HEK293 (cell line): ENCODE results near the gene NDRG4.

Source experiments
- ZBTB11 ChIP-seq: fragments of 450-650 bp; formaldehyde crosslinking; conservative IDR thresholded peaks from 2 replicates; pipeline ENCODE4 v1.5.1; 2016; ENCODE audit warnings: low read depth, missing biosample characterization, missing genetic modification characterization
- ZNF221 ChIP-seq: fragments of 450-650 bp; formaldehyde crosslinking; IDR thresholded peaks from 2 replicates; pipeline ENCODE4 v1.5.1; 2017; ENCODE audit warnings: missing biosample characterization, missing genetic modification characterization, borderline replicate concordance
- ZNF335 ChIP-seq: fragments of 450-650 bp; formaldehyde crosslinking; conservative IDR thresholded peaks from 2 replicates; pipeline ENCODE4 v1.5.1; 2016; ENCODE audit warnings: missing biosample characterization, missing genetic modification characterization
- ZNF416 ChIP-seq: fragments of 450-650 bp; formaldehyde crosslinking; IDR thresholded peaks from 2 replicates; pipeline ENCODE4 v1.5.1; 2016; ENCODE audit warnings: missing biosample characterization, missing genetic modification characterization
- ZNF473 ChIP-seq: fragments of 450-650 bp; formaldehyde crosslinking; IDR thresholded peaks from 2 replicates; pipeline ENCODE4 v1.5.1; 2017; ENCODE audit warnings: missing biosample characterization, missing genetic modification characterization
- TF ChIP-seq, protein P1 (sequence below): fragments of 450-650 bp; formaldehyde crosslinking; IDR thresholded peaks from 2 replicates; pipeline ENCODE4 v1.5.1; 2016; ENCODE audit warnings: missing biosample characterization, missing genetic modification characterization
- TF ChIP-seq, protein P2 (sequence below): sonication (generic); formaldehyde crosslinking; IDR thresholded peaks from 2 replicates; pipeline ENCODE4 v1.8.1; 2022; ENCODE audit warnings: mild to moderate bottlenecking, moderate library complexity, missing genetic modification reagents

DNA sequence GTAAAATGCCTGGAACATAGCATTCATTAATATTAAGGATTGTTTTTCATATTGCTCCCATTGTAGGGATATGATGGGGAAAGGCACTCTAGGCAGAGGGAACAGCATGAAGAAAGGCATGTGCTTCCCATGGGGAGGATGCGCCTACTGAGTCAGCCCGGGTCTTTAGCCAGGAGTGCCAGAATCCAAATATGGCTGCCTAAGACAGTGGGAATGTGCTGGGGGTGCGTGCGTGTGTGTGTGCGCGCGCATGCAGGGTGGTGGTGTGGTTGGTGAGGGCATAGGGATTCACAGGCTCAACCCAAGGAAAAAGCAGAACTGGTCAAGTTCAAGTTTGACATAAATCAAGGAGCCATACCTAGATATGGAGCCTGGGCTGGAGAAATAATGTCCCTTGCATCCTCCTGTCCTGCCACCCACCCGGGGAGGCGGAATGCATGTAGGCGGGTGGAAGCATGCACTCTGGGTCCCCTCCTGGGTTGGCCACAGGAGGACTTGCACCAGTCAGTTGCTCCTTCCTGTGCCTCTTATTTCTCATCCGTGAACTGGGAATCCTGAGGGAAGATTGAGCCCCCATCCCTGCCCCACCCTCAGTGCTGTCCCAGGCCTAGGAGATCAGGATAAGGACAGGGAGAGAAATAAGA is 18.6 kb upstream of the NDRG4 start:
- TF ChIP-seq, protein P1, sequence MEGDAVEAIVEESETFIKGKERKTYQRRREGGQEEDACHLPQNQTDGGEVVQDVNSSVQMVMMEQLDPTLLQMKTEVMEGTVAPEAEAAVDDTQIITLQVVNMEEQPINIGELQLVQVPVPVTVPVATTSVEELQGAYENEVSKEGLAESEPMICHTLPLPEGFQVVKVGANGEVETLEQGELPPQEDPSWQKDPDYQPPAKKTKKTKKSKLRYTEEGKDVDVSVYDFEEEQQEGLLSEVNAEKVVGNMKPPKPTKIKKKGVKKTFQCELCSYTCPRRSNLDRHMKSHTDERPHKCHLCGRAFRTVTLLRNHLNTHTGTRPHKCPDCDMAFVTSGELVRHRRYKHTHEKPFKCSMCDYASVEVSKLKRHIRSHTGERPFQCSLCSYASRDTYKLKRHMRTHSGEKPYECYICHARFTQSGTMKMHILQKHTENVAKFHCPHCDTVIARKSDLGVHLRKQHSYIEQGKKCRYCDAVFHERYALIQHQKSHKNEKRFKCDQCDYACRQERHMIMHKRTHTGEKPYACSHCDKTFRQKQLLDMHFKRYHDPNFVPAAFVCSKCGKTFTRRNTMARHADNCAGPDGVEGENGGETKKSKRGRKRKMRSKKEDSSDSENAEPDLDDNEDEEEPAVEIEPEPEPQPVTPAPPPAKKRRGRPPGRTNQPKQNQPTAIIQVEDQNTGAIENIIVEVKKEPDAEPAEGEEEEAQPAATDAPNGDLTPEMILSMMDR (tag by site-specific recombination), result no peak
- TF ChIP-seq ZNF473 (tag by site-specific recombination) (no peak), ZNF335 (tag by site-specific recombination) (no peak), ZNF221 (tag by site-specific recombination) (no peak), ZBTB11 (tag by site-specific recombination) (no peak), ZNF416 (tag by site-specific recombination) (no peak)
- TF ChIP-seq, protein P2, sequence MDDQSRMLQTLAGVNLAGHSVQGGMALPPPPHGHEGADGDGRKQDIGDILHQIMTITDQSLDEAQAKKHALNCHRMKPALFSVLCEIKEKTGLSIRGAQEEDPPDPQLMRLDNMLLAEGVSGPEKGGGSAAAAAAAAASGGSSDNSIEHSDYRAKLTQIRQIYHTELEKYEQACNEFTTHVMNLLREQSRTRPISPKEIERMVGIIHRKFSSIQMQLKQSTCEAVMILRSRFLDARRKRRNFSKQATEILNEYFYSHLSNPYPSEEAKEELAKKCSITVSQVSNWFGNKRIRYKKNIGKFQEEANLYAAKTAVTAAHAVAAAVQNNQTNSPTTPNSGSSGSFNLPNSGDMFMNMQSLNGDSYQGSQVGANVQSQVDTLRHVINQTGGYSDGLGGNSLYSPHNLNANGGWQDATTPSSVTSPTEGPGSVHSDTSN (CRISPR knock-in tag), result no peak
